ENCODE results near the gene ITPKA. TPM values are rescaled to one million over a fixed set of nuclear protein-coding genes. Genes with fewer than 3 reads are reported as not detected.
A peak's percentile ranks its signal among the peaks of the same experiment; 100 is the strongest.

ITPKA gene
- polyA plus RNA-seq, 1 donor (not counting 4 experiments of a cell fraction or from before 2014, with no cell fraction given) = 0.12 TPM

DNA sequence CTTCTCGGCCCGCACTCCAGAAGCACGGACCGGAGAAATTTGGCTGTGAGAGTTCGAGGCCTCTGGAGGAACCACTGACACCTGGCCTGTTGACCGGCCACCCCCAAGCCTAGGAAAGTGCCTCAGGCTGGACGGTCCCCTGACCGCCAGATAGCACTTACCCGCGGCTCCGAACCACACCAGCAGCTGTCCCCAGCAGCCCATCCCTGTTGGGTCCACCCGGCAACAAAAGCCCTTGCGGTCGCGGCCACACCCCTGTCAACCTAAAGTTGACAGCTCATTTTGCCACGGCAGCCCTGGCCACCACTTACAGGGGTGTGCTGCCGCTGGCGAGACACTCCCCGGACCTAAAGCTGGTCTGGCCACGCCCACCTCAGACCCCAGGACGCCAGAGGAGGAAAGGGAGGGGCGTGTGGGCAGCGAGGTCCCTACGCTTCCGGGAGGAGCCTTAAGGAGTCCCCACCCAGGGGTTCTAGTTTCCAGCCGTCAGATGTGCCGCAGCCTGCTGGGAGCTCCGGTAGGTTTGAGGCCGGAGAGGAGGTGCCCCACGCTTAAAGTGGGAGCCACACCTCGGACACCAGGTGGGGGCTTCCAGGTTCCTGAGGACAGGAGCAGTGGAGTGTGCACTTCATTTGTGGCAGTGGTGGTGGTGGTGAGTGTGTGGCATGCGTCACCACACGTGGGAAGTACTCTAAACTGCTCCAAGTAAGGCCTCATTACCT is 20.0 kb downstream of the ITPKA start, which contains the start of gene LTK:
Gene LTK, minus strand, starts transcription at position 322 of the 722 bp plus-strand sequence. Its CDS starts 118 bp downstream, at position 204.
- Histone ChIP-seq H3K9ac (ENCODE audit: control insufficient read depth, extremely low read depth, insufficient read depth, low read length) (no peak within 1 kb of the TSS), H3K9me1 (ENCODE audit: control insufficient read depth, extremely low read depth, insufficient read depth, low read length) (no peaks in the 10 kb centered on the region), H2AFZ (ENCODE audit: control insufficient read depth, low read length) (no peak within 1 kb of the TSS), H3K4me2 (ENCODE audit: control insufficient read depth, extremely low read depth, insufficient read depth, low read depth, low read length) (peak within 1 kb of the TSS; percentile 54), H3K79me2 (ENCODE audit: control insufficient read depth, insufficient read depth, low read length) (no peaks in the 10 kb centered on the region), H3K4me1 (ENCODE audit: control insufficient read depth, extremely low read depth, insufficient read depth, low read length) (peaks cover 15% of the 10 kb centered on the region), H3K27ac (ENCODE audit: control insufficient read depth, insufficient read depth, low read length) (no peak within 1 kb of the TSS), H3K27me3 (ENCODE audit: control insufficient read depth, extremely low read depth, insufficient read depth, low read length) (peaks cover 43% of the 10 kb centered on the region), H4K20me1 (ENCODE audit: control insufficient read depth, extremely low read depth, insufficient read depth, low read length) (peaks cover 2% of the 10 kb centered on the region), H3K9me3 (ENCODE audit: control insufficient read depth, low read depth, low read length) (no peaks in the 10 kb centered on the region), H3K36me3 (ENCODE audit: control insufficient read depth in 2 of 2, extremely low read depth in 1 of 2, insufficient read depth in 2 of 2, low read length in 2 of 2) (peaks cover 3 to 7% of the 10 kb centered on the region in 2 experiments), H3K4me3 (ENCODE audit: control insufficient read depth in 2 of 3, extremely low read depth in 1 of 3, insufficient read depth in 2 of 3, low read depth in 1 of 3, low read length in 3 of 3) (peak within 1 kb of the TSS in 2 of 3 experiments; percentile 25 to 54)
- dilution Hi-C loops (cut with MboI; ENCODE audit: extremely low pct_ligation_motif_present, low sequenced_read_pairs) = no loop called here
- TF ChIP-seq, protein P1, sequence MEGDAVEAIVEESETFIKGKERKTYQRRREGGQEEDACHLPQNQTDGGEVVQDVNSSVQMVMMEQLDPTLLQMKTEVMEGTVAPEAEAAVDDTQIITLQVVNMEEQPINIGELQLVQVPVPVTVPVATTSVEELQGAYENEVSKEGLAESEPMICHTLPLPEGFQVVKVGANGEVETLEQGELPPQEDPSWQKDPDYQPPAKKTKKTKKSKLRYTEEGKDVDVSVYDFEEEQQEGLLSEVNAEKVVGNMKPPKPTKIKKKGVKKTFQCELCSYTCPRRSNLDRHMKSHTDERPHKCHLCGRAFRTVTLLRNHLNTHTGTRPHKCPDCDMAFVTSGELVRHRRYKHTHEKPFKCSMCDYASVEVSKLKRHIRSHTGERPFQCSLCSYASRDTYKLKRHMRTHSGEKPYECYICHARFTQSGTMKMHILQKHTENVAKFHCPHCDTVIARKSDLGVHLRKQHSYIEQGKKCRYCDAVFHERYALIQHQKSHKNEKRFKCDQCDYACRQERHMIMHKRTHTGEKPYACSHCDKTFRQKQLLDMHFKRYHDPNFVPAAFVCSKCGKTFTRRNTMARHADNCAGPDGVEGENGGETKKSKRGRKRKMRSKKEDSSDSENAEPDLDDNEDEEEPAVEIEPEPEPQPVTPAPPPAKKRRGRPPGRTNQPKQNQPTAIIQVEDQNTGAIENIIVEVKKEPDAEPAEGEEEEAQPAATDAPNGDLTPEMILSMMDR (optimal IDR thresholded peaks at IDR 0.05 in 1 of 3, IDR thresholded peaks at IDR 0.05 in 1 of 3, conservative IDR thresholded peaks at IDR 0.05 in 1 of 3; ENCODE audit: extremely low read depth in 1 of 3, insufficient read depth in 2 of 3, low read length in 3 of 3) = no peak
- TF ChIP-seq EZH2 (IDR thresholded peaks at IDR 0.05; ENCODE audit: low read length) = no peak
- FAIRE-seq (no peak), DNase-seq (ENCODE audit: low read depth, low spot score) (no peak)

DNA sequence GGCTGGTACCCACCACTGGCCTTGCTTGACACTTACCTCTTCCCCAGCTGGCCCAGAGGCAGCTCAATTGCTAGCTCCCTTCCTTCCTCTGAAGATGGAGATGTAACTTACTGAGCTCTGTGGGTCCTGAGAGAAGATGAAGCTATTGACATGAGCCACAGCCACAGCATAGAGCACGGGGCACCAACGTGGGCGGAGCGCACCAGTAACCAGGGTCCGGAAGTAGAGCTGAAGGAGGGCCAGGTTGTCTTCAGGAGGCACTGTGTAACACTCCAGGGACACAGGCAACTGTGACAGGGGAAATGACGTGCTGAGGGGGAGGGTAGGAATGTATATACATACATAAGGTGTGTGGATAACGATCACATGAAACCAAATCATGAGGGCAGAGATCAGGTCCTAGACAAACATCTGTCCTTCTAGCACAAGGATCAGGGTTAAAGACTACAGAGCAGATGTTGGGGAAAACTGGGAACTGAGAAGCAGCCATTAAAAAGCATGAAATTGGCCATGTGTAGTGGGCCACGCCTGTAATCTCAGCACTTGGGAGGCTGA is 24.3 kb downstream of the ITPKA start:
- Histone ChIP-seq H3K9ac (ENCODE audit: control insufficient read depth, extremely low read depth, insufficient read depth, low read length) (no peak overlapping the region), H2AFZ (ENCODE audit: control insufficient read depth, low read length) (no peak overlapping the region), H3K9me3 (ENCODE audit: control insufficient read depth, low read depth, low read length) (no peaks in the 10 kb centered on the region), H3K36me3 (ENCODE audit: control insufficient read depth in 2 of 2, extremely low read depth in 1 of 2, insufficient read depth in 2 of 2, low read length in 2 of 2) (peaks cover 13 to 22% of the 10 kb centered on the region in 2 experiments), H3K79me2 (ENCODE audit: control insufficient read depth, insufficient read depth, low read length) (no peaks in the 10 kb centered on the region), H3K4me3 (ENCODE audit: control insufficient read depth in 2 of 3, extremely low read depth in 1 of 3, insufficient read depth in 2 of 3, low read depth in 1 of 3, low read length in 3 of 3) (no peak overlapping the region), H4K20me1 (ENCODE audit: control insufficient read depth, extremely low read depth, insufficient read depth, low read length) (no peaks in the 10 kb centered on the region), H3K27me3 (ENCODE audit: control insufficient read depth, extremely low read depth, insufficient read depth, low read length) (peaks cover 8% of the 10 kb centered on the region), H3K27ac (ENCODE audit: control insufficient read depth, insufficient read depth, low read length) (no peak overlapping the region), H3K9me1 (ENCODE audit: control insufficient read depth, extremely low read depth, insufficient read depth, low read length) (no peaks in the 10 kb centered on the region), H3K4me1 (ENCODE audit: control insufficient read depth, extremely low read depth, insufficient read depth, low read length) (peaks cover 8% of the 10 kb centered on the region), H3K4me2 (ENCODE audit: control insufficient read depth, extremely low read depth, insufficient read depth, low read depth, low read length) (no peak overlapping the region)
- DNase-seq (ENCODE audit: low read depth, low spot score) (no peak), FAIRE-seq (no peak)
- dilution Hi-C loops (cut with MboI; ENCODE audit: extremely low pct_ligation_motif_present, low sequenced_read_pairs) = no loop called here
- TF ChIP-seq, protein P1 (optimal IDR thresholded peaks at IDR 0.05 in 1 of 3, IDR thresholded peaks at IDR 0.05 in 1 of 3, conservative IDR thresholded peaks at IDR 0.05 in 1 of 3; ENCODE audit: extremely low read depth in 1 of 3, insufficient read depth in 2 of 3, low read length in 3 of 3) = no peak

All from keratinocyte (primary cell).